Stimulated activated CD8-positive, alpha-beta memory T cell treated with anti-CD3 and anti-CD28 coated beads, Interleukin-4, amount 100 ng/mL, for 48 hours (primary cell): ENCODE measurements around the gene CPZ.
"Not testable (repeated sequence)": the region's sequence is repeated elsewhere in the genome, so short reads cannot be mapped to it uniquely, and the experiment has no call there.

Source experiments
- DNase-seq: peaks from one replicate; pipeline ENCODE4 v3.0.0-alpha.2; 2020

Gene CPZ

GRCh38 chr4:8557151-8558076 lies 35.2 kb upstream of the CPZ start:
- no peak for DNase-seq

GRCh38 chr4:8558080-8558960 lies 34.2 kb upstream of the CPZ start:
- no peak for DNase-seq

- DNase-seq: no peak
Measured at GRCh38 chr4:8559011-8559410, 33.6 kb upstream of the CPZ start.

- no peak for DNase-seq
Measured at GRCh38 chr4:8559524-8560264, 32.9 kb upstream of the CPZ start.

GRCh38 chr4:8560265-8561047 lies 32.1 kb upstream of the CPZ start:
- DNase-seq: no peak

GRCh38 chr4:8564595-8564994 lies 28.0 kb upstream of the CPZ start:
- no peak for DNase-seq

- DNase-seq: no peak
Measured at GRCh38 chr4:8568068-8568668, 24.4 kb upstream of the CPZ start.

GRCh38 chr4:8570201-8570600 lies 22.4 kb upstream of the CPZ start:
- DNase-seq: no peak

GRCh38 chr4:8571702-8572685 lies 20.6 kb upstream of the CPZ start:
- no peak for DNase-seq

GRCh38 chr4:8573266-8573665 lies 19.3 kb upstream of the CPZ start:
- DNase-seq: no peak

- no peak for DNase-seq
Measured at GRCh38 chr4:8574796-8575370, 17.7 kb upstream of the CPZ start.

- no peak for DNase-seq
Measured at GRCh38 chr4:8575457-8575856, 17.1 kb upstream of the CPZ start.

GRCh38 chr4:8576591-8576990 lies 16.0 kb upstream of the CPZ start:
- DNase-seq: not testable (repeated sequence)

- DNase-seq: no peak
Measured at GRCh38 chr4:8577046-8577445, 15.5 kb upstream of the CPZ start.

- no peak for DNase-seq
Measured at GRCh38 chr4:8577972-8578371, 14.6 kb upstream of the CPZ start.

- no peak for DNase-seq
Measured at GRCh38 chr4:8578717-8579116, 13.8 kb upstream of the CPZ start.

GRCh38 chr4:8579526-8580320 lies 12.8 kb upstream of the CPZ start:
- DNase-seq: no peak

- peak; percentile 74 for DNase-seq
Measured at GRCh38 chr4:8580321-8581093, 12.1 kb upstream of the CPZ start, which contains the start of gene GPR78. TSS of gene GPR78 (plus strand) at chr4:8580392. CDS start at chr4:8580983, 591 bp downstream.
